A549 treated with GW870086 at 1 μM for 4 hours (cell line): Measurements from ENCODE around the gene KCNJ11. TPM values are rescaled to one million over a fixed set of nuclear protein-coding genes. Genes with fewer than 3 reads are reported as not detected.

ENCODE experiments used
- total RNA-seq: library from RNA; stranded (reverse); fragments of 200-300 nt; extraction: Qiagen RNA extraction; gene quantifications from 5 replicates; pipeline ENCODE4 v1.2.3, GENCODE V29; 2022; ENCODE audit warnings: low read depth

KCNJ11 gene
- 1.1 to 1.8 TPM (median 1.4 TPM) in 5 replicates for total RNA-seq

DNA sequence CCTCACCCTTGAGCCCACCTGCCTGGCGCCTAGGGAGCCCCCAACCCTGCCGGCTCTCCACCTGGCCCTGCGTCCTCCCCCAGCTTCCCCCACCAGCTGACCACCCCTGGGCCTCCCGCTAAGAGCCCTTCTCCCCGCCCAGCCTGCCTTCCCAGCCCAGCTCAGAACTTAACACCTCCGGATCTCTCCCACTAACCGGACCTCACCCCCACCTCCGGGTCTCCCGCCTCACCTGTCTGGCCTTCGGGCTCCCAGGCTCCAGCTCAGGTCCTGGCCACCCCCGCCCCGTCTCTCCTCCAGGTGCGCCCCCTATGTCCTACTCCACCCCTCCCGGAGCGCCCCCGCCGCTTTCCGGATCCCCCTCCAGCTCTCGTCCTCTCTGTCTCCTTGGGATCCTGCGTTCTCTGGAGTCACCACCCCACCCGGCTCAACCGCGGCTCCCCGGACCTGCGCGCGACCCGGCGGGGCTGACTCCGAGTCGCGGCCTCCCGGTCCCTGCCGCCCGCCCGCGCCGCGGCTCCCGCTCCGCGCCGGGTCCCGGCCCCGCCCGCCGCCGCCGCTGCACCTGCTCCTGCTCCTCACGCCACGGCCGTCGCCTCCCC is at the start of gene KCNJ11:
KCNJ11 (minus strand) TSS at position 51 of the 602 bp plus-strand sequence. CDS start 568 bp downstream, outside the sequence.

GRCh38 chr11:17351510-17352176 is 36.8 kb downstream of the KCNJ11 start, which contains the start of gene NCR3LG1:
Gene NCR3LG1 (plus strand): TSS chr11:17351800. CDS start chr11:17351970, 170 bp downstream.

Other genes with a start within 250 kb of the KCNJ11 start
- 8.7 to 19.8 TPM (median 15.4 TPM) in 5 replicates for gene PIK3C2A, start 180.7 kb downstream of the KCNJ11 start, total RNA-seq
- gene NUCB2, start 111.9 kb downstream of the KCNJ11 start, total RNA-seq = 27.7 to 34.5 TPM (median 34.3 TPM) in 5 replicates
- 1.8 to 3.0 TPM (median 2.6 TPM) in 5 replicates for gene NCR3LG1, start 36.9 kb downstream of the KCNJ11 start, total RNA-seq
- 2.0 to 3.3 TPM (median 2.8 TPM) in 5 replicates for gene ABCC8, start 88.2 kb upstream of the KCNJ11 start, total RNA-seq
- gene USH1C, start 155.8 kb upstream of the KCNJ11 start, total RNA-seq = 0.54 to 1.6 TPM (median 1.1 TPM) in 5 replicates
- not detected in 5 replicates for gene OTOG, start 158.6 kb upstream of the KCNJ11 start, total RNA-seq